Prostate gland (tissue), 2 donors: ENCODE results near the gene SLC25A48.

ENCODE experiments used
- POLR2A ChIP-seq: fragments of 450-650 bp; IDR thresholded peaks from one replicate; pipeline ENCODE4 v1.6.1; 2016; ENCODE audit warnings: antibody characterized with exemption, mild to moderate bottlenecking
- POLR2AphosphoS5 ChIP-seq: sonication (generic); formaldehyde crosslinking; IDR thresholded peaks from one replicate; pipeline ENCODE4 v1.6.1; 2017; ENCODE audit warnings: antibody characterized with exemption
- TF ChIP-seq, protein P1 (sequence below), 4 experiments: fragments of 200-600 bp in 2 of 4; fragments of 450-650 bp in 2 of 4; sonication (generic) in 2 of 4; IDR thresholded peaks; 1 replicate in 3 of 4; 2 replicates in 1 of 4; pipeline ENCODE4 v1.5.1; 2016 to 2019; ENCODE audit warnings: antibody characterized with exemption in 4 of 4, mild to moderate bottlenecking in 2 of 4, moderate library complexity in 2 of 4

DNA sequence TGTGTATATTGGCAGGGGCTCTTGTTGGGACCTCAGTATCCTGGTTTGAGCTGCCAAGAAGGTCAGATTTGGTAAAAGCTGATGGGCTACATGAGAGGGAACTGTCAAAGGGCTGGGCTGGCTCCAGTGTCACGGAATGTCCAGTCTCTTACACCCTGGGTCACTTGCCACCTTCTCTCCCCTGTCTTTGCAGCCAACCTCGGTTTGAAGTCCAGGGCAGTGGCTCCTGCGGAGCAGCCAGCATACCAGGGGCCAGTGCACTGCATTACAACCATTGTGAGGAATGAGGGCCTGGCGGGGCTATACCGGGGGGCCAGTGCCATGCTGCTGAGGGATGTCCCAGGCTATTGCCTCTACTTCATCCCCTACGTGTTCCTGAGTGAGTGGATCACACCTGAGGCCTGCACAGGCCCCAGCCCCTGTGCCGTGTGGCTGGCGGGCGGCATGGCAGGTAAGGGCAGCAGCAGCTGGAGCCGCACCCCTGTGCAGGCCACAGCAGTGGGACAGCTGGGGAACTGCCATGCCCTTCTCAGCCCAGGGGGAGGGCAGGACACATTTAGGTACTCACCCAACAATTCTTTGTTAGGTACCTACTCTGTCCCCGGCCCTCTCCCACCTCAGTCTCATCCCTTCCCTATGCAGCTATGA, 36.9 kb downstream of the SLC25A48 start:
- TF ChIP-seq, protein P1, sequence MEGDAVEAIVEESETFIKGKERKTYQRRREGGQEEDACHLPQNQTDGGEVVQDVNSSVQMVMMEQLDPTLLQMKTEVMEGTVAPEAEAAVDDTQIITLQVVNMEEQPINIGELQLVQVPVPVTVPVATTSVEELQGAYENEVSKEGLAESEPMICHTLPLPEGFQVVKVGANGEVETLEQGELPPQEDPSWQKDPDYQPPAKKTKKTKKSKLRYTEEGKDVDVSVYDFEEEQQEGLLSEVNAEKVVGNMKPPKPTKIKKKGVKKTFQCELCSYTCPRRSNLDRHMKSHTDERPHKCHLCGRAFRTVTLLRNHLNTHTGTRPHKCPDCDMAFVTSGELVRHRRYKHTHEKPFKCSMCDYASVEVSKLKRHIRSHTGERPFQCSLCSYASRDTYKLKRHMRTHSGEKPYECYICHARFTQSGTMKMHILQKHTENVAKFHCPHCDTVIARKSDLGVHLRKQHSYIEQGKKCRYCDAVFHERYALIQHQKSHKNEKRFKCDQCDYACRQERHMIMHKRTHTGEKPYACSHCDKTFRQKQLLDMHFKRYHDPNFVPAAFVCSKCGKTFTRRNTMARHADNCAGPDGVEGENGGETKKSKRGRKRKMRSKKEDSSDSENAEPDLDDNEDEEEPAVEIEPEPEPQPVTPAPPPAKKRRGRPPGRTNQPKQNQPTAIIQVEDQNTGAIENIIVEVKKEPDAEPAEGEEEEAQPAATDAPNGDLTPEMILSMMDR (IDR thresholded peaks at IDR 0.05), result no peak
- no peak for TF ChIP-seq POLR2AphosphoS5
- TF ChIP-seq POLR2A, result no peak
